ENCODE results near the gene CLDN3. TPM values are rescaled to one million over a fixed set of nuclear protein-coding genes. Genes with fewer than 3 reads are reported as not detected.

Gene CLDN3
- total and polyA plus RNA-seq, 9 of the 15 experiments (the other 6 are each of a cell fraction or from before 2014, with no cell fraction given), result 0.29 TPM; not detected in 8

DNA sequence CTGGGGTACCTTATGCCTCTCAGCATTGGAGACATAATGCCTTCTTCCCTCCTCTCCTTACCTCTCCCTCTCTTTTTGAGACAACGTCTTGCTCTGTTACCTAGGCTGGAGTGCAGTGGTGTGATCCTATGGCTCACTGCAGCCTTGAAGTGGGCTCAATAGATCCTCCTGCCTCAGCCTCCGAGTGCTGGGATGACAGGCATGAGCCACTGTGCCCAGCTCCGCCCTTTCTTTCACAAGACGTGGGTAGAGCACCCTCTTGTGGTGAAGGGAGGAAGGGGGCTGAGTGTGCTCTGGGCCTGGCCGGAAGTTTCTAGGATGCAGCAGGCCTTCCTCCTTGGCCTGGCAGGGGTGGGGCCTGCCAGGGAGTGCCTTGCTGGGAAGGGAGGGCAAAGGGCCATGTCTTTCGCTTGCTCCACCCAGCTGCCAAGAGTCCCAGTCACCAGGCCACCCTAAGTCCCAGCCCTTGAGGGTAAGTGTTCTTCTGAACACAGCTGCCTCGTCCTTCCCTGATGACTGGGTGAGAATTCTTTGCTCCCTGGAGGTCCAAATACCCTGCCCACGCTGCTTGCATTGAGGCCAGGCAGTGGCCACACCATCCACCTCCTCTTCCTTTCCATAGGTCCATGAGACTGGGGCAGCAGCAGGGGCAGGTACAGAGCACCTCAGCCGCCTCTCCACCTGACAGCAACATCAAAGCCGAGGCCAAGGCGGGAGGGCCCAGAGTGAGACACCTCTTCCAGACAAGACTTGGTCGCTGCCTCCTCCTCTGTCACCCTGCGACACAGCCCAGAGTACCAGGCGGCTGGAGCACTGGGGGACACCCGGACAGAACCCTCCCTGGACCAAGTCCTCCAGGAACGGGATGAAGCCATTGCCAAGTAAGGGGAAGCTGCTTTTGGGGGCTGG is 35.2 kb downstream of the CLDN3 start (continued):
- TF ChIP-seq, protein P1, sequence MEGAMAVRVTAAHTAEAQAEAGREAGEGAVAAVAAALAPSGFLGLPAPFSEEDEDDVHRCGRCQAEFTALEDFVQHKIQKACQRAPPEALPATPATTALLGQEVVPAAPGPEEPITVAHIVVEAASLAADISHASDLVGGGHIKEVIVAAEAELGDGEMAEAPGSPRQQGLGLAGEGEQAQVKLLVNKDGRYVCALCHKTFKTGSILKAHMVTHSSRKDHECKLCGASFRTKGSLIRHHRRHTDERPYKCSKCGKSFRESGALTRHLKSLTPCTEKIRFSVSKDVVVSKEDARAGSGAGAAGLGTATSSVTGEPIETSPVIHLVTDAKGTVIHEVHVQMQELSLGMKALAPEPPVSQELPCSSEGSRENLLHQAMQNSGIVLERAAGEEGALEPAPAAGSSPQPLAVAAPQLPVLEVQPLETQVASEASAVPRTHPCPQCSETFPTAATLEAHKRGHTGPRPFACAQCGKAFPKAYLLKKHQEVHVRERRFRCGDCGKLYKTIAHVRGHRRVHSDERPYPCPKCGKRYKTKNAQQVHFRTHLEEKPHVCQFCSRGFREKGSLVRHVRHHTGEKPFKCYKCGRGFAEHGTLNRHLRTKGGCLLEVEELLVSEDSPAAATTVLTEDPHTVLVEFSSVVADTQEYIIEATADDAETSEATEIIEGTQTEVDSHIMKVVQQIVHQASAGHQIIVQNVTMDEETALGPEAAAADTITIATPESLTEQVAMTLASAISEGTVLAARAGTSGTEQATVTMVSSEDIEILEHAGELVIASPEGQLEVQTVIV (CRISPR knock-in tag; IDR thresholded peaks at IDR 0.05; ENCODE audit: borderline replicate concordance), result no peak
- no peak for TF ChIP-seq U2AF2 (optimal IDR thresholded peaks at IDR 0.05; ENCODE audit: low read depth, low read length)
- TF ChIP-seq ZFP36 (IDR thresholded peaks at IDR 0.05; ENCODE audit: low read depth, low read length, partially characterized antibody), result peak; percentile 46
- no peak for TF ChIP-seq YBX1 (IDR thresholded peaks at IDR 0.05)
- TF ChIP-seq PPARD (CRISPR knock-in tag; IDR thresholded peaks at IDR 0.05), result no peak
- TF ChIP-seq LEF1 (IDR thresholded peaks at IDR 0.05), result no peak
- no peak for TF ChIP-seq ZNF695 (CRISPR knock-in tag; IDR thresholded peaks at IDR 0.05)
- TF ChIP-seq BMI1 (IDR thresholded peaks at IDR 0.05; ENCODE audit: low read length), result no peak
- TF ChIP-seq, protein P2, sequence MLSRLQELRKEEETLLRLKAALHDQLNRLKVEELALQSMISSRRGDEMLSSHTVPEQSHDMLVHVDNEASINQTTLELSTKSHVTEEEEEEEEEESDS (CRISPR knock-in tag; IDR thresholded peaks at IDR 0.05), result no peak
- TF ChIP-seq SAFB (IDR thresholded peaks at IDR 0.05; ENCODE audit: borderline replicate concordance, low read depth, low read length), result no peak
- TF ChIP-seq, protein P3, sequence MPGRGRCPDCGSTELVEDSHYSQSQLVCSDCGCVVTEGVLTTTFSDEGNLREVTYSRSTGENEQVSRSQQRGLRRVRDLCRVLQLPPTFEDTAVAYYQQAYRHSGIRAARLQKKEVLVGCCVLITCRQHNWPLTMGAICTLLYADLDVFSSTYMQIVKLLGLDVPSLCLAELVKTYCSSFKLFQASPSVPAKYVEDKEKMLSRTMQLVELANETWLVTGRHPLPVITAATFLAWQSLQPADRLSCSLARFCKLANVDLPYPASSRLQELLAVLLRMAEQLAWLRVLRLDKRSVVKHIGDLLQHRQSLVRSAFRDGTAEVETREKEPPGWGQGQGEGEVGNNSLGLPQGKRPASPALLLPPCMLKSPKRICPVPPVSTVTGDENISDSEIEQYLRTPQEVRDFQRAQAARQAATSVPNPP (IDR thresholded peaks at IDR 0.05; ENCODE audit: borderline replicate concordance, insufficient read depth, insufficient read length), result no peak
- TF ChIP-seq ZNF124 (CRISPR knock-in tag; IDR thresholded peaks at IDR 0.05), result no peak
- no peak for TF ChIP-seq TAF7 (tag; IDR thresholded peaks at IDR 0.05)
- TF ChIP-seq, protein P4, sequence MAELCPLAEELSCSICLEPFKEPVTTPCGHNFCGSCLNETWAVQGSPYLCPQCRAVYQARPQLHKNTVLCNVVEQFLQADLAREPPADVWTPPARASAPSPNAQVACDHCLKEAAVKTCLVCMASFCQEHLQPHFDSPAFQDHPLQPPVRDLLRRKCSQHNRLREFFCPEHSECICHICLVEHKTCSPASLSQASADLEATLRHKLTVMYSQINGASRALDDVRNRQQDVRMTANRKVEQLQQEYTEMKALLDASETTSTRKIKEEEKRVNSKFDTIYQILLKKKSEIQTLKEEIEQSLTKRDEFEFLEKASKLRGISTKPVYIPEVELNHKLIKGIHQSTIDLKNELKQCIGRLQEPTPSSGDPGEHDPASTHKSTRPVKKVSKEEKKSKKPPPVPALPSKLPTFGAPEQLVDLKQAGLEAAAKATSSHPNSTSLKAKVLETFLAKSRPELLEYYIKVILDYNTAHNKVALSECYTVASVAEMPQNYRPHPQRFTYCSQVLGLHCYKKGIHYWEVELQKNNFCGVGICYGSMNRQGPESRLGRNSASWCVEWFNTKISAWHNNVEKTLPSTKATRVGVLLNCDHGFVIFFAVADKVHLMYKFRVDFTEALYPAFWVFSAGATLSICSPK (IDR thresholded peaks at IDR 0.05; ENCODE audit: borderline replicate concordance), result no peak
- TF ChIP-seq, protein P5, sequence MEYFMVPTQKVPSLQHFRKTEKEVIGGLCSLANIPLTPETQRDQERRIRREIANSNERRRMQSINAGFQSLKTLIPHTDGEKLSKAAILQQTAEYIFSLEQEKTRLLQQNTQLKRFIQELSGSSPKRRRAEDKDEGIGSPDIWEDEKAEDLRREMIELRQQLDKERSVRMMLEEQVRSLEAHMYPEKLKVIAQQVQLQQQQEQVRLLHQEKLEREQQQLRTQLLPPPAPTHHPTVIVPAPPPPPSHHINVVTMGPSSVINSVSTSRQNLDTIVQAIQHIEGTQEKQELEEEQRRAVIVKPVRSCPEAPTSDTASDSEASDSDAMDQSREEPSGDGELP (CRISPR knock-in tag; IDR thresholded peaks at IDR 0.05; ENCODE audit: borderline replicate concordance), result peak; percentile 69
- no peak for TF ChIP-seq MCM3 (IDR thresholded peaks at IDR 0.05)
